GM20431 (cell line): ENCODE data around the gene AKR1C2.

Source experiments
- in situ Hi-C: fragments of 300-500 bp; cut with MseI, MboI; formaldehyde crosslinking; loops from one replicate; pipeline ENCODE4 v1.15.0; 2020; ENCODE audit warnings: low sequenced_read_pairs; ENCODE audit not compliant: unreplicated experiment

Gene AKR1C2

DNA sequence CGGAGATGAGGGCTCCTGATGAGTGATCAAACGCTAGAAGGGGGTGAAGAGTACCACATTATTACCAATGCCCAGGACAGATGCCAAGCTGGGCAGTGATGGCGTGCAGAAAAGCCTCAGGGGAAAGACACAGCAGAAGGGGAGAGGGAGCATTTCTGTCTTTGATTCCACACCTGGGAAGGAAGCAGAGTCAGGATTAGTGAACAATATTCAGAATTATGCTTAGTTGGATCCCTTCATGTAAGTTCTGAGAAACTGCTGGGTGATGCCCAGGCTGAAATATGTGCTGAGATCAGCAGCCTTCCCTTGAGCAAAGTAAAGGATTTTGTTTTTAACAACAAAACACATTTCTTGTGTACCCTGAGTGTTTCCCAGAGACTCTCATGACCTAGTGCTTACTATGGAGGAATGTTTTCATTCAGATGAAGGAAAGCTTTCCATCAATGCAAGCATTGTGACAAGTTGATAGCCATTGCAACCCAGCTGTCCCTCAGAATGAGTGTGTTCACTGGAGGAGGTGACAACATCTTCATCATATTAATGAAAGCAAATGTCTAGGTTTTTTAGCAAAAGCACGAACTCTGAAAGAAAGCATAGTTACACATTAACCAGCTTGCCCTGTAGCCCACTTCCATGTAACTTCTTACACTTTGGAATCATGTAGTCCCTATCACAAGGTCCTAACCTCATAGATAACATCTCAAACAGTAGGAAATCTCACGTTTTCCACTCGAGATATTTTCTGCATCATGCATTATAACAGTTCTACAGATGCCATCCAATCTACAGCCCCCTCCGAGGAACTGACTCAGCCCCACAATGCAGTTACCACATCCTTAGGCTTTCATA lies 64.2 kb downstream of the AKR1C2 start:
- in situ Hi-C loops = no loop called here
